Activated CD8-positive, alpha-beta memory T cell treated with anti-CD3 and anti-CD28 coated beads, Interleukin-2, amount 50 U/mL, for 24 hours (primary cell): ENCODE data around the gene AGTPBP1.

Experiments used
- DNase-seq: peaks from one replicate; pipeline ENCODE4 v3.0.0-alpha.2; 2020; ENCODE audit errors: extremely low read depth

The AGTPBP1 gene

DNA sequence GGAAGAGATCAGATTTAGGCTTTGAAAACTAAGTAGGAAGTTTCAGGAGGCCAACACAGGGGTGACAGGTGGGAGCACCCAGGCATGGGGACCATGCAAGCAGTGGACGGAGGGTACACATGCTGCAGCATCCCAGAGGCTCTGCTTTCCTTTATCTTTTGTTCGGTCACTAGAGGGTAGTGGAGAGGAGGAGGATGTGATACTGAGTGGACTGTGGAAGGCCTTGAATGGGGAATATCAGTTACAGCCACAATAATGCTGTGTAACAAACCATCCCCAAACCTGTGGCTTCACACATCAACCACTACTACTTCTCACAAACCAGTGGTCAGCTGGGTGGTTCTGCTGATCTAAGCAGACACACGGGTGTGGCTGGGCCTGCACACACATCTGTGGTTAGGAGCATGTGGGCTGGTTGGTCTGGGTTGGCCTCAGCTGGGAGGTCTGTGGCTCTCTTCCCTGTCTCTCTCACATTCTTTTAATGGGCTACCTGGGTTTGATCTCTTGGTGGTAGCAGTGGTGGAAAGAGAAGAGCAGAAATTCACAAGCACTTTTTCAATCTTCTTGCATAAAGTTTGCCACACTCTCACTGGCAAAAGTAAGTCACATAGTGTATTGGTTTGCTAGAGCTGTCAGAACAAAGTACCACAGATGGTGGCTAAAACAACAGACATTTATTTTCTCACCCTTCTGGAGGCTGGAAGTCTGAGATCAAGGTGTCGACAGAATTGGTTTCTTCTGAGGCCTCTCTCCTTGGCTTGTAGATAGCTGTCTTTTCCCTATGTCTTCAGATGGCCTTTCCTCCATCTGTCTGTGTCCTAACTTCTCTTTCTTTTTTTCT is 238.7 kb downstream of the AGTPBP1 start:
- DNase-seq = no peak

DNA sequence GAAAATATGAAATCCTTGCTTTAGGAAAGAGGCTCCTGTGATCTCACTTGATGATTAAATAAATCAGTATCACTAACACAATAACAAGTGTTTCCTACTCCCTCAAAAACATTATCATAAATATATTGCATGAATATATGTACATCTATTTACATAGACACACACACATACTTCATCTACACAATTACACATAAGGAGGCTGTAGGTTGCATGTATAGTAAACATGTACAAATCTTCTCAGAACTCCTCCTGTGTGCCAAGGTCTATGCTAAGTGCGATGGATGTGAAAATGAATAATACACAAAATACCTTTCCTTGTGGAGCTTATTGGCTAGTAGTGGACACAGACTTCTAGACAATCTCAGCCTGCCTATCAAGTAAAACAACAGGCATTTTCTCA is 239.9 kb downstream of the AGTPBP1 start:
- DNase-seq = no peak

DNA sequence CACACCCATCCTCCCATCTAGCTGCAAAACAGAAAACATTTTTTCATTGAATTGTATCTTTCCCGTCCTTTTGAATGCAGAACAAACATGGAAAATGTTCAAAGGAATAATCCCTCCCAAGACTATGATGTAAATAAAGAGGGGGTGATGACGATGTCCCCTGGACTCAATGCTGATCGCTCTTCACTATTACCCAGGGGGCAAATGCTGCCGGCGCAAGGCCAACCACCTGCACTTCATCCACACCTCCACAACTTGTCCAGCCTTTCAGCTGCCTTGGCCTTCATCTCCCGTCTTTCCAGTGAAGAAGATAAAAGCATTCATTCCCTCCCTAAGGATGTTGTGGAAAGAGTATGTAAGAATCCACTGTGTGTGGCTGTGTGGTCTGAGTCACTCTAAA is 240.3 kb downstream of the AGTPBP1 start:
- DNase-seq = no peak
